Stimulated activated CD4-positive, alpha-beta T cell treated with anti-CD3 and anti-CD28 coated beads, Interleukin-15, amount 100 ng/mL, for 24 hours (primary cell): ENCODE data around the gene ELOVL6.
"Not testable (repeated sequence)": the region's sequence is repeated elsewhere in the genome, so short reads cannot be mapped to it uniquely, and the experiment has no call there.

ENCODE experiments used
- DNase-seq: peaks from one replicate; pipeline ENCODE4 v3.0.0-alpha.2; 2020

Gene ELOVL6

DNA sequence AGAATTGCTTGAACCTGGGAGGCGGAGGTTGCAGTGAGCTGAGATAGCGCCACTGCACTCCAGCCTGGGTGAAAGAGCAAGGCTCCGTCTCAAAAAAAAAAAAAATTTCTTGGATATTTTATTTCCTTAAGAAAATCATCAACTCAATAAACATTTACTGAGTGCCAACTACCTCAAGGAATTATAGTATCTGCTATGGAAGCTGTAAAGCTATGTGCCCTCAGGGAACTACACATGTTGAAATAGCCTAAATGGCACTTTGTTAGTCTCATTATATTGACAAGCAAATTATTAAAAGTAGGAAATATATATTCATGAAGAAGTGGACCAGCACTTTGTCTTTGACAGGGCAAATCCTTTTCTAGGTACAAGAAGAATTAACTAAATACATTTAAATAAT is 40.8 kb downstream of the ELOVL6 start:
- no peak for DNase-seq

DNA sequence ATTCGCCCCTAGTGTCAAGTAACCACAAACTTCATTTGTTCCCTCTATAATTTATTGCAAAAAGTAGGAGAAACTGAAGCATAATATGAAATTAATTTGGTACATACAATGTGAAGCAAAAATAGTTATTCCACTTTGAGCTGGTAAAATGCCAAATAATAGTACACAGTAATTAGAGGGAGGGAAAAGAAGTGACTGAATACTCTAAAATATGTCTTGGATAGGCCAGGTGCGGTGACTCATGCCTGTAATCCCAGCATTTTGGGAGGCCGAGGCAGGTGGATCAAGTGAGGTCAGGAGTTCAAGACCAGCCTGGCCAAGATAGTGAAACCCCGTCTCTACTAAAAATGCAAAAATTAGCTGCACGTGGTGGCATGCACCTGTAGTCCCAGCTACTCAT is 41.2 kb downstream of the ELOVL6 start:
- DNase-seq, result not testable (repeated sequence)

DNA sequence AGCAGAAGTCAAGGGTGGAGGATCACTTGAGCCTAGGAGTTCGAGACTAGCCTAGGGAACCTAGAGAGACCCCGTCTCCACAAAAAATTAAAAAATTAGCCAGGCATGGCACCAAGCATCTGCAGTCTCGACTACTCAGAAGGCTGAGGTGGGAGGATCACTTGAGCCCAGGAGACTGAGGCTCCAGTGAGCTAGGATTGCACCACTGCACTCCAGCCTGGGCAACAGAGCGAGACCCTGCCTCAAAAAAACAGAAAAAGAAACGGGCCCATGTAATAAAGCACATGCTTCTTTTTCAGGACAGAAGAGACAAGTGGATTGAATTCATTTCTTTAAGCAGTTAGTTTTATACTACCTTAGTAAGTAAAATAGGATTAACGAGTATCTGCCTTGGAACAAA is 42.0 kb downstream of the ELOVL6 start:
- DNase-seq, result no peak

DNA sequence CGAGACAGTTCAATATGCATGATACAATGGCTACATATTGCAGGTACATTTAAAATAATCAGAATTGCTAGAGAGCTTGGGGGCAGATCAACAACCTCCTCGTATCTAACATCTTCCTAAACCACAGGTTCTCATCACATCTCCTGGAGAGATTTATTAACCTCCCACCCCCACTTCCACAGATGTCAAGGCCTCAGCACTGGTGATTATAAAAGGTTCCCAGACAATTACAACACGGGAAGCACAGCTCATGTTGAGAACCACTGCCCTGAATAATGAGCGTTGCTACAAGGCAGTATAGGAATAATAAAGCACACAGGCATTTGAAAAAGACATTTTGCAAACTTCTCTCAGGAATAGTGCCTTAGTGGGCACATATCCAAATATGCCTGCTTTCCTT is 42.8 kb downstream of the ELOVL6 start:
- DNase-seq, result no peak

DNA sequence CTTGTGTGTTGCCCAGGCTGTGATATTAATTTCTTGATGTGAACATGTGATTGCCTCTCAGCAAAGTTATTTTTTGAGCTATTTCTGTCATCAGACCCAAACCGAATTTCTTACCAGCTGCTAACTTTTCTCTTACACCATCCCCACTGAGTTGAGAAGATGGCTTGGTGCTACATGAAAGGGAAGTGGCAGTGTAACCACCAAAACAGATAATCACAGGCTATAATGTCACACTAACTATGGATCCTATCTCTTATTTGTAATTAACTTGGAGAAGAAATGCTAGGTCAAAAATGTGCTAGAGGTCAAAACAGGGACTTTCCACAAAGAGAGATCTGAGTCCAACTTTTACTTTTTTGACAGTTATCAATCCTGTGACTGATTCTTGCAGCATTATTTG is 43.8 kb downstream of the ELOVL6 start:
- DNase-seq, result no peak

DNA sequence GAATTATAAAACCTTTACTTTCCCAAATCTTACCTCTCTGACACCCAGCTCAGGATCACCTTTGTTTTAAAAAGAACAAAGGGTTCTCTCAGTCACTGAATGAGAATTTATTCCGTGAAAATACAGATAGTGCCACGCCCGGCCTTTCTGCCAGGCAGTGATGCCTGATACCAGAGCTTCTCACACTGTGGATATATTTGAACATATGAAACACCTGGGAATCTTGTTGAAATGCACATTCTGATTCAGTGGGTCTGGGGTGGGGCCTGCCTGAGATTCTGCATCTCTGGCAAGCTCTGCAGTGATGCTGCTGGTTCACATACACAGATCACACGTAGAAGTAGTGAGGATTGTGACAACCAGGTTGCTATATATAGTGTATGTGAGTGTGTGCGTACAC is 46.0 kb downstream of the ELOVL6 start:
- no peak for DNase-seq

DNA sequence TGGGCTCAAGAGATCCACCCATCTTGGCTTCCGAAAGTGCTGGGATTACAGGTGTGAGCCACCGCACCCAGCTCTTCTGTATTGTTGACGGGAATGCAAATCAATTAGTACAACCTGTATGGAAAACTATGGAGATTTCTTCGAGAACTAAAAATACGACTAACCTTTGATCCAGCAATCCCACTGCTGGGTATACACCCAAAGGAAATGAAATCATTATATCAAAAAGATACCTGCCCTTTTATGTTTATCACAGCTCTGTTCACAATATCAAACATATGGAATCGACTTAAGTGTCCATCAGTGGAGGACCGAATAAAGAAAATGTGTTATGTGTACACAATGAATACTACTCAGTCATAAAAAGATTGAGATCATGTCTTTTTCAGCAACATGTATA is 49.3 kb downstream of the ELOVL6 start:
- no peak for DNase-seq

DNA sequence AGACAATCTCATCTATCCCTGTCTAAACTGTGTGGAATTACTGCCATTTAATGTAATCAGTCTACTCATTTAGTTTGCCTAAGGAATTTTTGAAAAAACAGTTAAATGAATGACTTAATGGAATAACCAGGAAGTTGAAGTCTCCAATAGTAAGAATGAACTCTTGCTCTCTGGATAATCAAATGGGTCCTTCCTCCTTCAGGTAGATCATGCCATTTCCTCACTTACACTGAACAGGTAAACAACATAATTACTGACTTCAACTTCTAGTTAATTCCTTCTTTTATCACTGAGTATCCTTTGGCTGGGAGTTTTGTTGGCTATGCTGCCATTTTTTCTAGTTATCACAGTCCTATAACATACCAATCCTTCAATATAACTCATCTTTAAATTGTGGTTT is 56.0 kb downstream of the ELOVL6 start:
- no peak for DNase-seq

DNA sequence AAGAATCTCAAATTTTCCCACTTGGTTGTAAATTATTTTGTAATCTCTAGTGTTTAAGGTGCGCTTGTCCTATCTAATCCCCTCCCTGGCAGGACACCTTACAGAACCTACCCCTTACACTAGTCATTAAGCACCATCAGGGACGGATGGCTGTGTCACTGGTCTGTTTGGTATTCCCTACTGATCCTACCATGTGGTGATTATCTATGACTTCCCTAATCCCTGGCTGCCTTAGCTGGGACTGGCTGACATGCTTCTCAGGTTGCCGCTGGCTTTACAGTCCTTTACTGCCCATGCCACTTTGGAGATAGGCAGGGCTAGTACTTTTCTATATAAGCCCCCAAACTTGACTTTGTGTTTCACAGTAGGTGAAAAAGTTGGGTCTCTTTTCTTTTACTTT is 58.6 kb downstream of the ELOVL6 start:
- no peak for DNase-seq

DNA sequence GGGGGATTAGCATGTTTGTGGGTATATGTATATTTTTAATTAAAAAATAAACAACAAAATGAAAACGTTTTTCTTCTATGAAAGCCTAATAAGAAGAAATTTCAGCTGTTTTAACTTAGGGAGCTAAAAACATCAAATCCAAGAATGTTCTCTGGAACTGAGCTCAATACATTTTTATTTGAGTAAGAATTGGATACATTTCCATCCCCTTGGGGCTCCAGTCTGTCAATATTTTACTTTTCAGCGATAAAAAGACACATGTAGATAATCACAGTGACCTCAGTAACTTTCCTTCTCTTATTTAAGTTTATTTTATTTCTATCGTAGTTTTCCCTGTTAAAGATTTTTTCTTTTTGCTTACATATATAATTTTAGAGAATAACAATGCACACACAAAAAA is 59.3 kb downstream of the ELOVL6 start:
- no peak for DNase-seq

DNA sequence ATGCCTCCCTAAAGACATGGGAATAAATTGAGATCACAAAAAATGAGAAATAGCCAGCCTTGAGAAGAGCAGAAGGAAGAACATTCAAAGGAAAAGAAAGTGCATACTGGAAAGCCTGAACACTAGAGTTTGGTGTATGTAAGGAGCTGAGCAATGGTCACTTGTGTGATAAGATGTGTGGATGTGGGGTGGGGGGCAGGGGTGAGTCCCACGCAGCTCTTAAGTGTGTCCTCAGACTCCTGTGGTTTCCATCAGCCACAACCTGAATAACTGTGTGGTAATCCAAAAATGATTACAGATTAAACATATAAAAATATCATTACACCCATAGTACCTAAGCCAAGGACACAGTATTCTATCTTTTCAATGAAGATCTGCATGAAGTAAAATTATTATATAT is 59.9 kb downstream of the ELOVL6 start:
- no peak for DNase-seq

DNA sequence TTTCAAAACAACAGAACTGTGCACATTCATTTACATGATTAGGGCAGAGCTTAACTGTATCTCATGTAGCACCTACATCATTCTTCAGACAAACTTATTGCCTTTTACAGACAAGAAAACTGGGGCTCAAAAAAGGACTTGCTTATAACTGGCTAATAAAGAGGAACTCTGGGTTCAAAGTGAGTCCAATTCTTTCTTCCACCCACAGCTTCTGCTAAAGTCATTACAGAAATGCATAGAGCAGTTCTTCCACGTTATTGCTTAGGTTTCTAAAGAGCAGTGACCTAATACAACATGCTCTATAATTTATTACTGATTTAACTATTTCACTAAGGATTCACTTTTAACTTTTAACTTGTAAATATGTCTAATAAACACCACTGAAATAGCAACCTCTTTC is 60.6 kb downstream of the ELOVL6 start:
- DNase-seq, result no peak

DNA sequence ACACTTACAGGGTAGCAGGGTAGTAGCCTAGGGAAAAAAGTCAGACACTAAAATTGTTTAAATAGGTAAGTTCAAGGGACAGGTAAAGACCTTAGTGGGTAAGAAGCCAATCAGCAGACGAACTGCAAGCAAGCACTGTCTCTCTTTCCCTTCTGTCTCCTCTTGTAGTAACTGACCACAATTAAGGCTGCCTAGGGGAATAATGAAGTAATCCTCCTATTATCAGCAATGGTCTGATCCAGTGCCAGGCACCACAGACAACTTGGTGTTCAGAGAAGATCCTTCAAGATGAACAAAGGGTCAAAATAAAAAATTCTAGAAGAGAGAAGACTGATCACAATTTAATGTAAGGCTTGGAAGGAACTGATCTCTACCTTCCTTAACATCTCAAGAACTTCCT is 62.9 kb downstream of the ELOVL6 start:
- DNase-seq, result no peak

DNA sequence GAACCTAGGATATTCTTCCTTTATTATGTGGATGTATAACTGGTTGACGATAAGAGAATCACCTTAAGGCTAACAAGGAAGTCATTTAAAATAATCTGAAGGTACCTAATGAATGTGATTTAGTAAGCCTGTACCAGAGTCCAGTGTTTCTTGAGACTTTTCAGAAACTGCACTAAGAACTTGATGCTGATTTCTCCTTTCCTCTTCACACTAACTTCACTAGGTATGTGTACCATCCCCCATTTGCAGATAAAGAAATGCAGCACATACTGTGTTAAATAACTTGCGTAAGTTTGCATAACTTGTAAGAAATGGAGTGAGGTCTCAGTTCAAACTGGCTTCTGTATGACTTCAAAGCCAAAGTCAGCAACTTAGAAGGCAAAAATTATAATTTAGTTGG is 63.3 kb downstream of the ELOVL6 start:
- DNase-seq, result no peak

DNA sequence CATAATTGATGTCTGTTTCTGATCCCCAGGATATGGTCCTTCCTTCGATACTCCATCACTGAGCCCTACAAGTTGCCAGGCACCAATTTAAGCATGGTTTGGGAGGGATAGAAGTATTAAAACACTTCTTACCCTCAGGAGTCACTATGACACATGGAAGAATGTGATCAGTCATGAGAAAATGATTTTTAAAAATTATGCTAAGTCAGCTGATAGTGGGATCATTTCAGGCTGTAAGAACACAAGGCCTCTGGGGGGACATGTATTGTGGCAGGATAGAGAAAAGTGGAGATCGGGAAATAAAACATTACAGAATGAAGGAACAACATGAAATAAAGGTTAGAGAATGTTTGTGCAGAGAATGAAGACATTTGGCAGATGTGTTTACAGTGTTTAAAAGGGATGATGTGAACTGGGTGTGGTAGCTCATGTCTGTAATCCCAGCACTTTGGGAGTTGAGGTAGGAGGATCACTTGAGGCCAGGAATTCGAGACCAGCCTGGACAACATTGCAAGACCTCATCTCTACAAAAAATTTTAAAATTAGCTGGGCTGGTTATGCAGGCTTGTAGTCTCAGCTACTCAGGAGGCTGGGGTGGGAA is 64.0 kb downstream of the ELOVL6 start:
- DNase-seq, result no peak

DNA sequence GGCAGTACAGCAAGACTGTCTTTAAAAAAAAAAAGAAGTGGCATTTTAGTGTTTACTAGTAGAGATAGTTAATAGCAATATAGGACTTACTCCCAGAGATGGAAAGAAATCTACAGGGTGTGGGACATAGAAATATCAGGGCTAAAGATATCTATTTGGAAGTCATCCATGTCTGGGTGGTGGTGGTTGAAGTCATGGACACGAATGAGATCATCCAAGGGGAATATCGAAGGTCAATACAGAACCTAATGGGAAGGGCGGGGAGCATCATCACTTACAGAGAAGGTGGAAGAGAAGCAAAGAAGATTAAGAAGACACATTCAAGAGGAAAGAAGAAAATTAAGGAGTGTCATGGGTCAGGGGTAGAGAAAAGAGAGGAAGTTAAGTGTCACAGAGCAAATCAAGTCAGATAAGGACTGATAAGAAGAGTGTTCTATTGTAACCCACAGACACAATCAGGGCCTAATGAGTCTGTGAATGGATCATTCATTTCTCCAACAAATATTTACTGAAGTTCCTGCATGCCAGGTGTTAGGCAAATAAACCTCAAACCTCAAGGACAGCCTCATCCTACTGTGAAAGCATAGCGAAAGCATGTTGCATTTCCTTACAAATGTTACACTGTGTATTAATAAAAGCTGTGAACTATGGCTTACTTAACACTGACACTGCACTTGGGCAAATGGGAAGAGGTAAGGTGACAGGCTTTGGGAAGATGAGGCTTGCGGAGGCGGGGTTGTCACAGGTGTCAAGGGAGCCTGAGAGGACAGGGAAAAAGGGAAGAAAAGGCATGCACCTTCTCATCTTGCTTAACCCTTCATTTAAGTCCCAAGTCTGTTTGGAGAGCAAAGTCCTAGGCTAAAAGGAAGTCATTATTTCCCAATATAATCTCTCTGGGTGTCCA is 65.3 kb downstream of the ELOVL6 start:
- no peak for DNase-seq

DNA sequence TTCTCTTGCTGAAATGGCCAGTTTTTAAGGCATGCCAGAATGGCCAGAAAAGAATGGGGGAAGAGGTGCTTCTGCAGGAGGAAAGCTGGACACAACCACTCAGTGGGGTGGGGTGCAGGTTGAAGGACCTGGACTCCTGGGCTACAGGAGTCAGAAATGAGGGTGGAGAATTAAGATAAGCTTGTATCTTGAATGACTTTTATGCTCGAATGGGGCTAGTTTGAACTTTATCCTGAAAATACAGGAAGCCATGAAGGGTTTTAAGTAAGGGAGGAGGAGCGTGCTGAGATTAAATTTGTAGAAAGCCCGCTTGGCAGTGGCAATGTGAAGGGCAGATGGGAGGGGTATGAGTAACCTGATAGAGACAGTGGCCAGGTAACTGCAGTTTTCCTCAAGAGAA is 66.5 kb downstream of the ELOVL6 start:
- DNase-seq, result no peak

DNA sequence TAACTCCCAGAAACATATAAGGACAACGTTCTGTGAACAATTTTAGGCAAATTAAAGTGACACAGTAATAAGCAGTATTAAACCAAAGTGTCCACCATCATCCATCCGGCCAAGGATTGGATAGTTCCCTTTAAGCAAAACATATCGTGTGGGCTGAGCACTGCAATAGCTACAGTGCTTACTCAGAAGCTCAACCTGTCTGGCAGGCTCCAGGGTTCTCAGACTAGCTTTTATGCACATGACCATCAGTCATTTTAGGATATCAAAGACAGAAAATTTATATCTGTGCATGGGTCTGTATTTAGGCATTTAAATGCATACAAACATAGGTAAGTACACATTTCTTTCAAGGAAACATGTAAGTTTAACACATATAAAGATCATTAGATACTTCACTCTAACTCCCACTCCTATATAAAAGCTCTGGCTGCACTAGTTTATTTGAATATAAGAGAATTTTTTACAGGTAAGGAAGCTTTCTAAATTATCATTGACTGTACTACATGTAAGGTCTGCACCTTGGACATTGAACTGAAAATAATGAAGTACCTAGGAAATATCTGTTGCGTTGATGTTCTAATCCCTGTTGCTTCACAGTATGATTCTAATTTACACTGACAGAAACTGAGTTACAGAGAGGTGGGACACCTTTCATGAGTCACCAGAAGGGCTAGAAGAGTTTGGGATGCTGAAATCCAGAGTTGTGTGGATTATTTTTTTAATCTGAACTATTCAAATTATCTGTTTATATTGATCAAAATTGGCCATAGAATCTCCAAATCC is 67.6 kb downstream of the ELOVL6 start:
- no peak for DNase-seq

DNA sequence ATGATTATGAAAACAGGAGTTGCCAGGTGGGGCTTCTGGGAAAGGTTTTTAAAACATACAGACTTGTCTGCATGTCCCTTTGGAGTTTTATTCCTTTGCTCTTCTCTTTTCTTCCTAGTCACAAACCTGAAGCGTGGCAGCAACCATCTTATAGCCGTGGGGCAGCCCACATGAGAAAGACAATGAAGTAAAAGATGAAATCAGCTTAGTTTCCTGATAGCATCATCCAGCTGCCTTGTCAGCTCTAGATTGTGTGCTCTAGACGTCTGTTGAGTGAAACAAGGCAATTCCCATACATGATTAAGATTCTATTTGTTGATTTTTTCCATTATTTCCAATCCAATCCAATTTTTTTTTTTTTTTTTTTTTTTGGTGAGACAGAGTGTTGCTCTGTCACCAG is 68.9 kb downstream of the ELOVL6 start:
- no peak for DNase-seq

DNA sequence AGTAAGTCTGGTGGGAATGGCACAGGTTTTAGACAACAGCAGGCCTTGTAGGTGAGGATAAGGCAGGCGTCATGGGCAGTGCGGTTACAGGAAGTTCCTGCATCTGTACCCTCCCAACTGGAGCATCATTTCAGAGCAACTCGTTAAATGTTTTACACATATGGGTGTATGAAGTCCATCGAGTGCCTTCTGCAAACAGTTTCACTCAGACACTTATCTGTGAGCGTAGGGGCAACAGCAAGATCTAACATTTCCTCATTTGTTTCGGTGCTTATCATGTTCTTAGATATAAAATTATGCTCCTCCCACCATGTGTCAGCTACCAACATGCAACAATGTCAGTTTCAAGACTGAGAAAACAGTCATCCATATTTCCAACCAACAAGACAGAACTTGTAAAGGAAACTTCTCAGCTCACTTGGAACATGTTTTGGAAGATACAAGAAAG is 69.9 kb downstream of the ELOVL6 start:
- no peak for DNase-seq

DNA sequence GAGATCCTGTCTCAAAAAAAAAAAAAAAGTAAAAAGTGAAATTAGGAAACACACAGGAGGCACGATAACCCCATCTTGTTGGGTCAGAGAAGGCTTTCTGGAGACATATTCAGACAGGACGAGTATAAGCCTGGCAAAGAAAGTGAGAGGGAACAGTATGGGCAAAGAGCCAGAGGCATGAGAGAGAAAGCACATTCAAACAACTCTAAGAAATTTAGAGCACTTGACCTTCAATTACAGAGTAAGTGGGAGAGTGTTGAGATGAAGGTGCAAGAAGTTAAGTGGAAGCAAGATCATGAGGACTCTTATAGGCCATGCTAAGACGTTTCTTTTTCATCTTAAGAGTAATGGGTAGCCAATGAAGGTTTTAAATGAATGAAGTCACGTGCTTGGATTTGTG is 70.4 kb downstream of the ELOVL6 start:
- no peak for DNase-seq

DNA sequence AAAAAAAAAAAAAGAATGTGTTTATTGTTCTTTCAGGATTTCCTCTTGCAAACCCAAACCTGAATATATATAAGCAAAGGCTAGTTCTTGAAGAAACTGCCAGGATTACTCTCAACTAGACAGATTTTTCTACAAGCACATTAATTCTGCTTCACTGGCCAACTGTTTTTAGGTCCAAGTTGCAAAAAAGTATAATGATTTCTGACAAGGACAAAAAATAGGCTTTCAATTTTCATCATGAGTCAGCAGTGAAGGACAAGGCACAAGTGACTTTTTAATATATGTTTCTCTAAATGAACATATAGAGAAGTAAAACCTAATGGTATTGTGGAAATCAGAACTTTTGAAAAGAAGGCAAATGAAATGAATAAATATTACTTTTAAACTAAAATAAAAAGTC is 73.7 kb downstream of the ELOVL6 start:
- no peak for DNase-seq

DNA sequence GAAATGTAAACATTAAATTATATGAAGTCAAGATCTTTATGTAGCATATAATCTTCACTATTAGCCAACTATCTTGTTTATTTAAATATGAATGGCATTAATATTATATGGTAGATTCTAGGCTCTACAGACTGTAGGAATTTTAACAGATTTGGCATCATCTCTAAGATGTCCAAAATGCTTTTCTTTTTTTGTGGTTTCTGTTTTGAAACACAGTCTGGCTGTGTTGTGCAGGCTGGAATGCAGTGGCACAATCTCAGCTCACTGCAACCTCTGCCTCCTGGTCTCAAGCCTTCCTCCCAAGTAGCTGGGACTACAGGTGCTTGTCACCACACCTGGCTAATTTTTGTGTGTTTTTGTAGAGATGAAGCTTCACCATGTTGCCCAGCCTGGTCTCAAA is 76.2 kb downstream of the ELOVL6 start:
- no peak for DNase-seq

DNA sequence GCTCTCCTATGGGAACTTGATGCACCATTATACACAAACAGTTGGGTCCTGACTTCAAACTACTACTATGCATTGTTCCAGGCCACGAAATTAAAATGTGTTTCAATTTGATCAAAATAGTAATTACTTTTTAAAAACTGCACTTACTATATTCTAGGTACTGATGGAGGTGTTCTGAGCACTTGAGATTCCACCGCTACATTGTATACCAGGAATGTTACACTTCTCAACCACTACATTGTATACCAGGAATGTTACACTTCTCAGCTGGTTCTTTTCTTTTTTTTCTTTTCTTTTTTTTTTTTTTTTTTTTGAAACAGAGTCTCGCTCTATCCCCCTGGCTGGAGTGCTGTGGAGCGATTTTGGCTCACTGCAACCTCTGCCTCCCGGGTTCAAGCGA is 77.9 kb downstream of the ELOVL6 start:
- no peak for DNase-seq
